Hair follicle dermal papilla cell (primary cell): Measurements from ENCODE around the gene ZNF688. TPM values are rescaled to one million over a fixed set of nuclear protein-coding genes. Genes with fewer than 3 reads are reported as not detected.

Source experiments
- small RNA-seq: library from RNA; depleted of rRNA; stranded (forward); fragments of <200 nt; gene quantifications from one replicate; pipeline ENCODE3, GENCODE V24; 2012
- total RNA-seq: library from RNA; depleted of rRNA; stranded (reverse); fragments of >200 nt; gene quantifications from 2 replicates; pipeline ENCODE4 v1.2.3, GENCODE V29; 2012

The ZNF688 gene
- total RNA-seq: 7.2 and 12.5 TPM in 2 replicates

GRCh38 chr16:30571445-30572322, at the start of gene ZNF688:
Gene ZNF688, minus strand, starts transcription at chr16:30571714. Its CDS starts 85 bp downstream, at chr16:30571629.

GRCh38 chr16:30609926-30610839, 38.7 kb upstream of the ZNF688 start, which contains the start of gene ZNF689:
Gene ZNF689, minus strand, starts transcription at chr16:30610389. Its CDS starts 348 bp downstream, at chr16:30610041.

GRCh38 chr16:30585400-30586191, 14.1 kb upstream of the ZNF688 start, which contains the start of gene ZNF785:
Gene ZNF785, minus strand, starts transcription at chr16:30585697. Its CDS starts 86 bp downstream, at chr16:30585611.

GRCh38 chr16:30557957-30558788, 13.3 kb downstream of the ZNF688 start, which contains the start of gene ZNF764:
Gene ZNF764, minus strand, starts transcription at chr16:30558374. Its CDS starts 192 bp downstream, at chr16:30558182.

GRCh38 chr16:30534368-30535105, 37.0 kb downstream of the ZNF688 start, which contains the start of gene ZNF747:
Gene ZNF747, minus strand, starts transcription at chr16:30534858. Its CDS starts 179 bp downstream, at chr16:30534679.

GRCh38 chr16:30526137-30526822, 45.2 kb downstream of the ZNF688 start, which contains the start of gene ZNF768:
Gene ZNF768, minus strand, starts transcription at chr16:30526566. Its CDS starts 153 bp downstream, at chr16:30526413.

Small RNA genes within 50 kb of the gene (small RNA-seq; reads per million reads assigned to genes)
- gene AC093249.4: not detected

Other genes starting within 250 kb of the ZNF688 start
- gene CD2BP2, start 216.4 kb downstream of the ZNF688 start, total RNA-seq: 28.8 and 30.7 TPM in 2 replicates
- gene TBC1D10B, start 201.2 kb downstream of the ZNF688 start, total RNA-seq: 45.1 and 47.4 TPM in 2 replicates
- gene MYL11, start 196.9 kb downstream of the ZNF688 start, total RNA-seq: not detected in 2 replicates
- gene SEPTIN1, start 189.2 kb downstream of the ZNF688 start, total RNA-seq: 0.12 and 0.32 TPM in 2 replicates
- gene ZNF48, start 176.3 kb downstream of the ZNF688 start, total RNA-seq: 6.3 and 8.0 TPM in 2 replicates
- 10.8 and 11.5 TPM in 2 replicates for gene ZNF771, start 164.1 kb downstream of the ZNF688 start, total RNA-seq
- gene DCTPP1, start 141.7 kb downstream of the ZNF688 start, total RNA-seq: 7.3 and 8.6 TPM in 2 replicates
- gene SEPHS2, start 125.8 kb downstream of the ZNF688 start, total RNA-seq: 9.1 and 12.0 TPM in 2 replicates
- not detected in 2 replicates for gene ITGAL, start 99.0 kb downstream of the ZNF688 start, total RNA-seq
- 31.5 and 32.9 TPM in 2 replicates for gene ZNF768, start 45.1 kb downstream of the ZNF688 start, total RNA-seq
- gene ZNF747, start 36.9 kb downstream of the ZNF688 start, total RNA-seq: 15.3 and 16.6 TPM in 2 replicates
- 8.6 and 9.7 TPM in 2 replicates for gene ZNF764, start 13.3 kb downstream of the ZNF688 start, total RNA-seq
- gene ZNF785, start 14.0 kb upstream of the ZNF688 start, total RNA-seq: 11.1 and 15.6 TPM in 2 replicates
- gene ZNF689, start 38.7 kb upstream of the ZNF688 start, total RNA-seq: 13.8 and 17.0 TPM in 2 replicates
- gene PRR14, start 79.2 kb upstream of the ZNF688 start, total RNA-seq: 9.4 and 9.7 TPM in 2 replicates
- 28.9 and 32.5 TPM in 2 replicates for gene FBRS, start 86.7 kb upstream of the ZNF688 start, total RNA-seq
- gene SRCAP, start 127.5 kb upstream of the ZNF688 start, total RNA-seq: 25.3 and 28.7 TPM in 2 replicates
- gene PHKG2, start 176.7 kb upstream of the ZNF688 start, total RNA-seq: 21.1 and 22.3 TPM in 2 replicates
- gene CFAP119, start 190.3 kb upstream of the ZNF688 start, total RNA-seq: 0.36 and 0.49 TPM in 2 replicates
- 93.1 and 102 TPM in 2 replicates for gene RNF40, start 190.6 kb upstream of the ZNF688 start, total RNA-seq
- 20.9 and 22.2 TPM in 2 replicates for gene ZNF629, start 215.5 kb upstream of the ZNF688 start, total RNA-seq